K562 (cell line): ENCODE data around the gene NRM. TPM values are rescaled to one million over a fixed set of nuclear protein-coding genes. Genes with fewer than 3 reads are reported as not detected.

Experiments
- BRD9 ChIP-seq: fragments of 450-650 bp; IDR thresholded peaks from 2 replicates; pipeline ENCODE4 v1.6.1; 2018; ENCODE audit warnings: low read depth; ENCODE audit not compliant: partially characterized antibody
- C11orf30 ChIP-seq: fragments of 450-650 bp; IDR thresholded peaks from 2 replicates; pipeline ENCODE4 v1.6.1; 2016; ENCODE audit warnings: low read depth, mild to moderate bottlenecking
- GTF2F1 ChIP-seq: IDR thresholded peaks from 2 replicates; pipeline ENCODE4 v1.6.1; 2011; ENCODE audit warnings: low read depth, low read length, improper control_type of control experiment
- HMG20A ChIP-seq: fragments of 450-650 bp; formaldehyde crosslinking; conservative IDR thresholded peaks from 2 replicates; pipeline ENCODE4 v1.4.0; 2020; ENCODE audit warnings: mild to moderate bottlenecking, mixed read lengths
- HNRNPK ChIP-seq: fragments of 200-400 bp; formaldehyde crosslinking; IDR thresholded peaks from one replicate; pipeline ENCODE4 v1.6.1; 2018; ENCODE audit warnings: mild to moderate bottlenecking, low read depth, low read length; ENCODE audit not compliant: poor library complexity, severe bottlenecking
- HNRNPUL1 ChIP-seq: fragments of 200-400 bp; formaldehyde crosslinking; IDR thresholded peaks from 2 replicates; pipeline ENCODE4 v1.6.1; 2017; ENCODE audit warnings: low read length
- JUND ChIP-seq, 2 experiments: IDR thresholded peaks; 2 replicates in 1 of 2; 3 replicates in 1 of 2; pipeline ENCODE4 v1.6.1; 2011; ENCODE audit warnings: borderline replicate concordance in 2 of 2, low read depth in 2 of 2, low read length in 2 of 2, improper control_type of control experiment in 1 of 2, missing biosample characterization in 1 of 2, missing genetic modification characterization in 1 of 2, missing genetic modification reagents in 1 of 2
- PHF21A ChIP-seq: fragments of 450-650 bp; IDR thresholded peaks from 2 replicates; pipeline ENCODE4 v1.6.1; 2017; ENCODE audit warnings: low read depth, borderline replicate concordance
- RAD21 ChIP-seq, 2 experiments: fragments of 250-450 bp in 1 of 2; fragments of 450-650 bp in 1 of 2; sonication (Bioruptor Pico) in 1 of 2; formaldehyde crosslinking in 1 of 2; IDR thresholded peaks in 1 of 2; conservative IDR thresholded peaks in 1 of 2; 2 replicates each; pipeline versions ENCODE4 v1.4.0 to v1.8.0; 2020 to 2022; ENCODE audit warnings: mild to moderate bottlenecking in 2 of 2, moderate library complexity in 1 of 2
- SOX6 ChIP-seq: fragments of 450-650 bp; IDR thresholded peaks from 2 replicates; pipeline ENCODE4 v1.6.1; 2014; ENCODE audit warnings: mild to moderate bottlenecking
- STAT5A ChIP-seq: IDR thresholded peaks from 2 replicates; pipeline ENCODE4 v1.6.1; 2012; ENCODE audit warnings: low read length, inconsistent platforms, borderline replicate concordance
- TARDBP ChIP-seq: fragments of 450-650 bp; IDR thresholded peaks from 2 replicates; pipeline ENCODE4 v1.6.1; 2016
- TCF3 ChIP-seq: sonication (generic); formaldehyde crosslinking; IDR thresholded peaks from 2 replicates; pipeline ENCODE4 v1.4.0; 2020; ENCODE audit warnings: mild to moderate bottlenecking, missing genetic modification reagents
- TEAD4 ChIP-seq, 2 experiments: sonication (generic) in 1 of 2; formaldehyde crosslinking in 1 of 2; IDR thresholded peaks; 2 replicates each; pipeline versions ENCODE4 v1.6.1 to v1.8.0; 2012 to 2022; ENCODE audit warnings: borderline replicate concordance in 1 of 2, inconsistent platforms in 1 of 2, low read length in 1 of 2, mild to moderate bottlenecking in 1 of 2, missing genetic modification reagents in 1 of 2
- ZFPM2 ChIP-seq: fragments of 250-450 bp; sonication (Bioruptor Pico); IDR thresholded peaks from 2 replicates; pipeline ENCODE4 v1.5.1; 2022; ENCODE audit warnings: mild to moderate bottlenecking
- ZKSCAN8 ChIP-seq: fragments of 200-800 bp; sonication (Bioruptor generic); IDR thresholded peaks from 2 replicates; pipeline ENCODE4 v1.6.1; 2016; ENCODE audit warnings: missing genetic modification characterization, missing compliant biosample characterization
- ZNF263 ChIP-seq: sonication (generic); formaldehyde crosslinking; IDR thresholded peaks from 2 replicates; pipeline ENCODE4 v1.8.0; 2022; ENCODE audit warnings: mild to moderate bottlenecking, missing genetic modification reagents, borderline replicate concordance
- ZNF436 ChIP-seq: fragments of 250-450, 450-650 bp; sonication (Bioruptor Pico); formaldehyde crosslinking; IDR thresholded peaks from 2 replicates; pipeline ENCODE4 v1.7.0; 2020; ENCODE audit warnings: mild to moderate bottlenecking
- ZNF507 ChIP-seq: conservative IDR thresholded peaks from 2 replicates; pipeline ENCODE4 v1.6.1; 2017; ENCODE audit warnings: missing genetic modification characterization, missing compliant biosample characterization
- polyA plus RNA-seq, 8 experiments: library from polyadenylated mRNA; depleted of rRNA in 4 of 8; stranded (reverse) in 5 of 8; unstranded in 3 of 8; fragments of >200 nt; fragmentation: Nextera tagmentation in 2 of 8; fragmentation: Illumina TruSeq in 1 of 8; extraction: Ambion mirVana in 2 of 8; extraction: Trizol in 1 of 8; gene quantifications; 2 replicates each; pipeline versions ENCODE4 v1.2.1 to v1.2.3, GENCODE V29; 2011 to 2014; ENCODE audit warnings: inconsistent platforms in 1 of 8, missing spikeins in 1 of 8
- total RNA-seq, 7 experiments: library from RNA; depleted of rRNA in 6 of 7; stranded (reverse); fragments of >200 nt in 6 of 7; fragmentation: Illumina TruSeq in 2 of 7; extraction: Trizol in 2 of 7; gene quantifications; 2 replicates each; pipeline versions ENCODE4 v1.2.1 to v1.2.3, GENCODE V29; 2011 to 2021; ENCODE audit warnings: low replicate concordance in 1 of 7
- TF ChIP-seq, protein P1 (sequence below): fragments of 450-650 bp; formaldehyde crosslinking; conservative IDR thresholded peaks from 2 replicates; pipeline ENCODE4 v1.4.0; 2022; ENCODE audit warnings: mild to moderate bottlenecking, missing genetic modification characterization
- TF ChIP-seq, protein P2 (sequence below): sonication (generic); formaldehyde crosslinking; IDR thresholded peaks from 2 replicates; pipeline ENCODE4 v1.8.1; 2022; ENCODE audit warnings: missing genetic modification reagents
- TF ChIP-seq, protein P3 (sequence below): IDR thresholded peaks from 3 replicates; pipeline ENCODE4 v1.6.1; 2011; ENCODE audit warnings: borderline replicate concordance, mild to moderate bottlenecking; ENCODE audit not compliant: insufficient read length, insufficient read depth
- TF ChIP-seq, protein P4 (sequence below): sonication (generic); formaldehyde crosslinking; IDR thresholded peaks from 2 replicates; pipeline ENCODE4 v1.8.1; 2023; ENCODE audit warnings: mild to moderate bottlenecking, missing genetic modification reagents, moderate library complexity

Gene NRM
- total and polyA plus RNA-seq, 9 of the 15 experiments (the other 6 are each of a cell fraction or from before 2014, with no cell fraction given), result 9.7 to 58.2 (median 18.1) TPM

DNA sequence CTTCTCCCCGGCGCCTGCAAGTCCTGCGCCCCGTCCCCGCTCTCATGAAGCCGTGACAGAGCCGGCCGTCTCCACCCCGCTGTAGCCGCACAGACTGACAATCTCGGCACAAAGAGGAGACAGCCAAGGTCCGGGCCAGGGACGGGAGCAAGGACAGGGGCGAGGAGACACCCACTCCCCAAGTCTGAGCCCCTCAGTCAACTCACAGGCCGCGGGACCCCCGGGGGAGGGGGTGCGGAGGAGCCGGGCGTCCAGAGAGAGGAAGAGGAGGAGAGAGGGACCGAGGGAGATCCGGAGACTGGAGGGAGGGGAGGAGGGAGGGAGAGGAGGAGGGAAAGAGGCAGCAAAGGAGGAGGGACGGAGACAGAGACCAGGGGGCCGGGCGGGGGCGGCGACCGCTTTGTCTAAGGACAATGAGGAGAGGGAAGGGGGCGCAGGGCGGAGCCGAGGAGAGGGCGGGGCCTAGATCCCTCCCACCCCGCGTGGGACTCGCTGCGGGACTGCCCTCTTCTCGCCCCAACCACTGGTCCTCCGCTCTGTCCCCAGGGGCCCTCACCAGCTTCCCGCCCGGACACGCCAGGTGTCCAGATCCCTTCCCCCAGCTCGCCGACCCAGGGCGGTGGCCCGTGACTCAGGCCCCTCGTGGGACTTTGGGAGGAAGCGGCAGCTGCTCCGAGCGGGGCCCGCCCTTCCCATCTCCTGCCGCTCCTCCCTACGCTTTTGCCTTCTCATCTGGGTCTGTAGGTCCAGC is 3.7 kb downstream of the NRM start (continued):
- TF ChIP-seq, protein P1, sequence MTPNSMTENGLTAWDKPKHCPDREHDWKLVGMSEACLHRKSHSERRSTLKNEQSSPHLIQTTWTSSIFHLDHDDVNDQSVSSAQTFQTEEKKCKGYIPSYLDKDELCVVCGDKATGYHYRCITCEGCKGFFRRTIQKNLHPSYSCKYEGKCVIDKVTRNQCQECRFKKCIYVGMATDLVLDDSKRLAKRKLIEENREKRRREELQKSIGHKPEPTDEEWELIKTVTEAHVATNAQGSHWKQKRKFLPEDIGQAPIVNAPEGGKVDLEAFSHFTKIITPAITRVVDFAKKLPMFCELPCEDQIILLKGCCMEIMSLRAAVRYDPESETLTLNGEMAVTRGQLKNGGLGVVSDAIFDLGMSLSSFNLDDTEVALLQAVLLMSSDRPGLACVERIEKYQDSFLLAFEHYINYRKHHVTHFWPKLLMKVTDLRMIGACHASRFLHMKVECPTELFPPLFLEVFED (CRISPR knock-in tag), result peak; percentile 32
- peak; percentile 96 for TF ChIP-seq TARDBP
- 0 out of 2 replicates have a peak, but pooled peaks have one; percentile 21 for TF ChIP-seq TEAD4 (IDR thresholded peaks at IDR 0.05; ENCODE audit: low read length)
- no peak for TF ChIP-seq TEAD4 (CRISPR knock-in tag; IDR thresholded peaks at IDR 0.05; ENCODE audit: borderline replicate concordance)
- TF ChIP-seq, protein P2, sequence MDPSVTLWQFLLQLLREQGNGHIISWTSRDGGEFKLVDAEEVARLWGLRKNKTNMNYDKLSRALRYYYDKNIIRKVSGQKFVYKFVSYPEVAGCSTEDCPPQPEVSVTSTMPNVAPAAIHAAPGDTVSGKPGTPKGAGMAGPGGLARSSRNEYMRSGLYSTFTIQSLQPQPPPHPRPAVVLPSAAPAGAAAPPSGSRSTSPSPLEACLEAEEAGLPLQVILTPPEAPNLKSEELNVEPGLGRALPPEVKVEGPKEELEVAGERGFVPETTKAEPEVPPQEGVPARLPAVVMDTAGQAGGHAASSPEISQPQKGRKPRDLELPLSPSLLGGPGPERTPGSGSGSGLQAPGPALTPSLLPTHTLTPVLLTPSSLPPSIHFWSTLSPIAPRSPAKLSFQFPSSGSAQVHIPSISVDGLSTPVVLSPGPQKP (CRISPR knock-in tag), result no peak
- TF ChIP-seq ZFPM2 (CRISPR knock-in tag), result 0 out of 2 replicates have a peak, but pooled peaks have one; percentile 4
- TF ChIP-seq C11orf30, result no peak
- peak; percentile 94 for TF ChIP-seq SOX6
- TF ChIP-seq HMG20A (CRISPR knock-in tag), result no peak
- TF ChIP-seq TCF3 (CRISPR knock-in tag), result peak; percentile 53
- no peak for TF ChIP-seq HNRNPUL1
- peak; percentile 41; the same call in 1 of the 2 replicates for TF ChIP-seq STAT5A
- TF ChIP-seq GTF2F1, result no peak
- TF ChIP-seq BRD9, result peak; percentile 88
- TF ChIP-seq, protein P3, sequence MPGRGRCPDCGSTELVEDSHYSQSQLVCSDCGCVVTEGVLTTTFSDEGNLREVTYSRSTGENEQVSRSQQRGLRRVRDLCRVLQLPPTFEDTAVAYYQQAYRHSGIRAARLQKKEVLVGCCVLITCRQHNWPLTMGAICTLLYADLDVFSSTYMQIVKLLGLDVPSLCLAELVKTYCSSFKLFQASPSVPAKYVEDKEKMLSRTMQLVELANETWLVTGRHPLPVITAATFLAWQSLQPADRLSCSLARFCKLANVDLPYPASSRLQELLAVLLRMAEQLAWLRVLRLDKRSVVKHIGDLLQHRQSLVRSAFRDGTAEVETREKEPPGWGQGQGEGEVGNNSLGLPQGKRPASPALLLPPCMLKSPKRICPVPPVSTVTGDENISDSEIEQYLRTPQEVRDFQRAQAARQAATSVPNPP, result no peak
- TF ChIP-seq ZNF263 (CRISPR knock-in tag), result peak; percentile 100
- TF ChIP-seq PHF21A, result peak; percentile 98
- no peak for TF ChIP-seq ZNF436
- TF ChIP-seq, protein P4, sequence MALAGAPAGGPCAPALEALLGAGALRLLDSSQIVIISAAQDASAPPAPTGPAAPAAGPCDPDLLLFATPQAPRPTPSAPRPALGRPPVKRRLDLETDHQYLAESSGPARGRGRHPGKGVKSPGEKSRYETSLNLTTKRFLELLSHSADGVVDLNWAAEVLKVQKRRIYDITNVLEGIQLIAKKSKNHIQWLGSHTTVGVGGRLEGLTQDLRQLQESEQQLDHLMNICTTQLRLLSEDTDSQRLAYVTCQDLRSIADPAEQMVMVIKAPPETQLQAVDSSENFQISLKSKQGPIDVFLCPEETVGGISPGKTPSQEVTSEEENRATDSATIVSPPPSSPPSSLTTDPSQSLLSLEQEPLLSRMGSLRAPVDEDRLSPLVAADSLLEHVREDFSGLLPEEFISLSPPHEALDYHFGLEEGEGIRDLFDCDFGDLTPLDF (CRISPR knock-in tag), result peak; percentile 74; the same call in 1 of the 2 replicates
- TF ChIP-seq JUND (IDR thresholded peaks at IDR 0.05; ENCODE audit: borderline replicate concordance, low read depth, low read length), result peak; percentile 80
- peak; percentile 73; the same call in 1 of the 3 replicates for TF ChIP-seq JUND (tag; IDR thresholded peaks at IDR 0.05; ENCODE audit: borderline replicate concordance, low read depth, low read length)
- TF ChIP-seq RAD21 (CRISPR knock-in tag; conservative IDR thresholded peaks at IDR 0.05 in 1 of 2, IDR thresholded peaks at IDR 0.05 in 1 of 2), result no peak
- TF ChIP-seq ZKSCAN8 (CRISPR knock-in tag), result no peak
- no peak for TF ChIP-seq HNRNPK
- no peak for TF ChIP-seq ZNF507 (tag)
